Small intestine (tissue), 7 donors: ENCODE results near the gene NRXN3. TPM values are rescaled to one million over a fixed set of nuclear protein-coding genes. Genes with fewer than 3 reads are reported as not detected.

Experiments
- DNase-seq, 2 donors: peaks; one replicate each; pipeline versions ENCODE4 v3.0.0 to v3.0.0-alpha.2; 2013
- FAIRE-seq: peaks from 2 replicates; lab custom pipeline; 2012; peaks lifted over from hg19 to GRCh38; lab: Jason Lieb, UNC
- H3K27ac ChIP-seq, 3 donors: one replicate each; pipeline ENCODE4 v1.5.1; 2013; ENCODE audit warnings: low read length in 2 of 3, mild to moderate bottlenecking in 2 of 3, control low read depth in 1 of 3, inconsistent platforms in 1 of 3, low read depth in 1 of 3, moderate library complexity in 1 of 3
- H3K27me3 ChIP-seq, 3 donors: one replicate each; pipeline ENCODE4 v1.6.1; 2013; ENCODE audit warnings: low read length in 3 of 3, inconsistent platforms in 1 of 3; ENCODE audit not compliant: control insufficient read depth in 3 of 3, insufficient read depth in 3 of 3
- H3K36me3 ChIP-seq, 3 donors: one replicate each; pipeline ENCODE4 v1.6.1; 2013; ENCODE audit warnings: low read length in 3 of 3, inconsistent platforms in 1 of 3, low read depth in 1 of 3, mild to moderate bottlenecking in 1 of 3, moderate library complexity in 1 of 3; ENCODE audit not compliant: control insufficient read depth in 3 of 3, insufficient read depth in 2 of 3
- H3K4me1 ChIP-seq, 3 donors: one replicate each; pipeline ENCODE4 v1.6.1; 2013; ENCODE audit warnings: low read length in 2 of 3, inconsistent platforms in 1 of 3, low read depth in 1 of 3, mild to moderate bottlenecking in 1 of 3, moderate library complexity in 1 of 3; ENCODE audit not compliant: control insufficient read depth in 3 of 3, insufficient read depth in 2 of 3
- H3K4me3 ChIP-seq, 3 donors: one replicate each; pipeline ENCODE4 v1.5.1; 2013; ENCODE audit warnings: low read length in 3 of 3, control low read depth in 1 of 3, inconsistent platforms in 1 of 3, low read depth in 1 of 3, mild to moderate bottlenecking in 1 of 3, moderate library complexity in 1 of 3
- H3K9me3 ChIP-seq, 2 donors: one replicate each; pipeline ENCODE4 v1.6.1; 2013; ENCODE audit warnings: low read depth in 1 of 2, low read length in 1 of 2; ENCODE audit not compliant: control insufficient read depth in 2 of 2, insufficient read depth in 1 of 2
- WGBS, 3 donors: extraction: QIAGEN DNeasy Blood & Tissue Kit; methylation state at CpG; one replicate each; pipeline ENCODE4 v1.1.7; 2013; 5-methylcytosine and 5-hydroxymethylcytosine counted together
- polyA plus RNA-seq, 4 donors: library from polyadenylated mRNA; stranded (reverse) in 3 of 4; unstranded in 1 of 4; fragments of 200-250 nt in 3 of 4; fragments of 120-200 nt in 1 of 4; gene quantifications; one replicate each; pipeline versions ENCODE4 v1.2.1 to v1.2.3, GENCODE V29; 2013
- donor health status: healthy with polysubstance abuse.
- donor health status: control.
- donor health status: control.
- donor health status: Bipolar disorder and iron deficiency.
- donor health status: healthy.

NRXN3 gene
- polyA plus RNA-seq, 4 donors, result 2.3 TPM; not detected in 2

GRCh38 chr14:78202163-78202562, 32.0 kb downstream of the NRXN3 start:
- H3K4me1 ChIP-seq, result no peaks in the 10 kb centered on the region
- no peaks in the 10 kb centered on the region for H3K36me3 ChIP-seq
- WGBS, 3 donors, result 44 to 64% (median 46%) methylated on average over 5 of the region's 5 CpGs
- no peak for FAIRE-seq
- H3K9me3 ChIP-seq, result no peaks in the 10 kb centered on the region
- no peak for DNase-seq
- no peak overlapping the region for H3K4me3 ChIP-seq
- no peaks in the 10 kb centered on the region for H3K27me3 ChIP-seq
- H3K27ac ChIP-seq, result no peak overlapping the region

- FAIRE-seq (no peak), DNase-seq (no peak)
- no peak overlapping the region for H3K4me3 ChIP-seq
- H3K27ac ChIP-seq, result no peak overlapping the region
- WGBS, 3 donors, result 12 to 33% (median 14%) methylated on average over 1 of the region's 1 CpG
- H3K36me3 ChIP-seq, result no peaks in the 10 kb centered on the region
- no peaks in the 10 kb centered on the region for H3K9me3 ChIP-seq
- H3K4me1 ChIP-seq, result no peaks in the 10 kb centered on the region
- H3K27me3 ChIP-seq, result no peaks in the 10 kb centered on the region
Measured at GRCh38 chr14:78202976-78203375, 32.8 kb downstream of the NRXN3 start.

- FAIRE-seq (no peak), DNase-seq (no peak)
- Histone ChIP-seq H3K9me3 (peaks cover 0 to 8% of the 10 kb centered on the region in 2 donors), H3K27me3 (no peaks in the 10 kb centered on the region), H3K27ac (no peak overlapping the region), H3K4me1 (no peaks in the 10 kb centered on the region), H3K36me3 (no peaks in the 10 kb centered on the region), H3K4me3 (no peak overlapping the region)
- 68 to 79% (median 70%) methylated on average over 5 of the region's 5 CpGs for WGBS, 3 donors
Measured at GRCh38 chr14:78207414-78207813, 37.2 kb downstream of the NRXN3 start.

GRCh38 chr14:78220273-78220672, 50.1 kb downstream of the NRXN3 start:
- no peak for FAIRE-seq
- no peak overlapping the region for H3K4me3 ChIP-seq
- no peak for DNase-seq

GRCh38 chr14:78222746-78223145, 52.6 kb downstream of the NRXN3 start:
- Histone ChIP-seq H3K36me3 (no peaks in the 10 kb centered on the region), H3K4me1 (no peaks in the 10 kb centered on the region), H3K27ac (no peak overlapping the region), H3K27me3 (no peaks in the 10 kb centered on the region), H3K4me3 (no peak overlapping the region), H3K9me3 (no peaks in the 10 kb centered on the region)
- no peak for FAIRE-seq
- DNase-seq, result no peak

More at GRCh38 chr14:78220273-78220672, 50.1 kb downstream of the NRXN3 start:
- Histone ChIP-seq H3K27me3 (no peaks in the 10 kb centered on the region), H3K9me3 (no peaks in the 10 kb centered on the region), H3K4me1 (no peaks in the 10 kb centered on the region), H3K36me3 (no peaks in the 10 kb centered on the region), H3K27ac (no peak overlapping the region)
- 73 to 80% (median 77%) methylated on average over 5 of the region's 5 CpGs for WGBS, 3 donors

- FAIRE-seq, result no peak
- Histone ChIP-seq H3K4me3 (no peak overlapping the region), H3K9me3 (no peaks in the 10 kb centered on the region), H3K36me3 (no peaks in the 10 kb centered on the region), H3K4me1 (no peaks in the 10 kb centered on the region), H3K27me3 (no peaks in the 10 kb centered on the region), H3K27ac (no peak overlapping the region)
- 74 to 78% (median 76%) methylated on average over 14 of the region's 14 CpGs for WGBS, 3 donors
- no peak for DNase-seq
Measured at GRCh38 chr14:78227248-78228077, 57.3 kb downstream of the NRXN3 start.

GRCh38 chr14:78228702-78229327, 58.6 kb downstream of the NRXN3 start:
- FAIRE-seq (no peak), DNase-seq (no peak)
- Histone ChIP-seq H3K36me3 (no peaks in the 10 kb centered on the region), H3K4me1 (no peaks in the 10 kb centered on the region), H3K27me3 (no peaks in the 10 kb centered on the region), H3K9me3 (no peaks in the 10 kb centered on the region), H3K4me3 (no peak overlapping the region), H3K27ac (no peak overlapping the region)
- WGBS, 3 donors, result 52 to 74% (median 70%) methylated on average over 3 of the region's 3 CpGs

GRCh38 chr14:78232231-78233000, 62.2 kb downstream of the NRXN3 start:
- FAIRE-seq (no peak), DNase-seq (no peak)
- 42 to 58% (median 53%) methylated on average over 5 of the region's 5 CpGs for WGBS, 3 donors
- Histone ChIP-seq H3K27ac (no peak overlapping the region), H3K36me3 (no peaks in the 10 kb centered on the region), H3K4me3 (no peak overlapping the region), H3K9me3 (no peaks in the 10 kb centered on the region), H3K4me1 (no peaks in the 10 kb centered on the region), H3K27me3 (no peaks in the 10 kb centered on the region)
